Ramos (cell line): ENCODE data around the gene PARD3B.

Experiments
- in situ Hi-C: fragments of 300-500 bp; cut with MboI; formaldehyde crosslinking; loops from one replicate; pipeline ENCODE4 v1.14.3; 2022; ENCODE audit warnings: low sequenced_read_pairs; ENCODE audit not compliant: unreplicated experiment

PARD3B gene

GRCh38 chr2:205352593-205352992 is 807.3 kb downstream of the PARD3B start:
- in situ Hi-C loops: no loop called here

- in situ Hi-C loops: no loop called here
These were observed 812.5 kb downstream of the PARD3B start for GRCh38 chr2:205357732-205358131.

- in situ Hi-C loops: no loop called here
These were observed 813.1 kb downstream of the PARD3B start for GRCh38 chr2:205358351-205358815.

DNA sequence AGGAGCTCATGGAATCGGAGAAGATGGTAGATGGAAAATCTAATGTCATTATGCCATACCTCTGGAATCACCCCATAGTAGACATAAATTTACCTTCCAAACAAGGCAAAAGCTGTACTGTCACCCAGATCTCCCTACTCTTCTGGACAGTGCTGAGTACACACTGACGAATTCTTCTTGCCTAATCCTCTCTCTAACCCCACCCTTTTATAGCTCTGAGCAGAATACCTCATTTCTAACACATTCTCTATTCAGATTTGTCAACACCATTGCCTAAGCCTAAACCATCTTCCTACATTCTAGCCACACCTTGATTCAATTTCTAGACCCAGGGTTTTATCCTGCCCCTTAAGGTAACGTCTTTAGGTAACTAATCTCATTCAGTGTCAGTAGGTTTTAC is 816.0 kb downstream of the PARD3B start:
- in situ Hi-C loops: no loop called here

DNA sequence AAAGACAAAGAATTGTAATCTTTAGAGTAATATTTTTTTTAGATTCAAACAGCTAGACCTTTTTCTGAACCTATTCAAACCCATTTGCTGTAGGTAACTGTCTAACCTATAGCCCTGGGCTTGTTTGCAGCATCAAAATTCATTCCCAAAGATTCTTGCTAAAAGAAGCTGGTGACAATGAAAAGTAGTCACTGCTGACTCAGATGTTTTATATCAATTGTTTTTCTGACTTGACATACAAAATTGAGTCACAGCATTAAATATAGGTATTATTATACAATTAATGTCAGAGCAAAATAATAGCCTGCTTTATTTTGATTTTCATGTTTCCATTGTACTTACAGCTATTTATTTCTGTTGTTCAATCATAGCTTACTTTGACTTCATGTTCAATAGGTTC is 816.7 kb downstream of the PARD3B start:
- in situ Hi-C loops: no loop called here

- in situ Hi-C loops: no loop called here
These were observed 819.0 kb downstream of the PARD3B start for GRCh38 chr2:205364261-205364660.

DNA sequence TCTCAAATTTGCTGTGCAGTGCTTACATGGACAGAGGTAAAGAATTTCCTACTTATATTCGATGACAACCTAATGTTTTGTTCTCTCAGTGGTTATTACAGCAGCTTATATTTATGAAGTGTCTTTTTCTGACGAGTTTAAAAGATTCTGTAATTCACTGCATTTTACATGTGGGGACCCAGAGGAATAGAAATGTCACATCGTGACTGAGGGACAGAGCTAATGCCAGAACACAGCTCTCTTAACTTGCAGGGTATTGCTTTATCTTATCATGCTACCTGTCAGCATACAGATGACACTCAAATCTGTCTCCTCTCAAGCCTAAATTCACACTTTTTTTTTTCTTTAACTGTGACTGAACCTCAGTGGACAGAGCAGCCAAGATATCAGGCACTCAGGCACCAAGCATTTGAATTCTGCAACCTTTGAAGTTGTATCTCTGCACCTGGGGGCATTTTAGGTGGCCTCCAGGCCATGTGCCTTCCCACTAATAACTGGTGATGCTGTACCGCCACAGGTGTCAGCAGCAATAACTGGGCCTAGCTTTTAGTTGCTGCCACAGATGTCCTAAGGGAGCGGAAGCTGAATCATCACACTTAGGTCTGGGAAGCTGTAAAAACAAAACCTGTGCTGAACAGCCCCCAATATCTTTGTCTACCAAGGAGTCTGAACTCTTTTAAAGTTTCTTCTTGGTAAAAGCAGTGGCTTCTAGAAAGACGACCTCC is 821.2 kb downstream of the PARD3B start:
- in situ Hi-C loops: no loop called here

GRCh38 chr2:205367331-205367935 is 822.2 kb downstream of the PARD3B start:
- in situ Hi-C loops: no loop called here

DNA sequence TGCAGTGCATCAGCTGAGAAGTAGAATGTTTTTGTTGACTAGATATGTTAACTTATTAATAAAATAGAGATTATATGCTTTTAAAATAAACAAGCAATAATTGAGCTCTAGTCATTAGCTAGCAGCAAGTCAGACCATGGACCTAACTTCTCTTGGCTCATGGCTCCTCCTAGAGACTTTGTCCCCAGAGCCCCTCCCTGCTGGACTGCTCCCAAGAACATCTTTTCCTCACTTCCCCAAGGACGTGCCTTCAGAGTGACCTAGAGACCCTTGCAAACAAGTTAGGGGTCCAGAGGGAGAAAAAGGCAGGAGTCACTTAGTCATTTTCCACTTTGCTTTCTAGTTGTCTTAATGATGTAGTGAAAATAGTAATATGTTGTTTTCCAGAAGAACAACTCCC is 824.5 kb downstream of the PARD3B start:
- in situ Hi-C loops: no loop called here

DNA sequence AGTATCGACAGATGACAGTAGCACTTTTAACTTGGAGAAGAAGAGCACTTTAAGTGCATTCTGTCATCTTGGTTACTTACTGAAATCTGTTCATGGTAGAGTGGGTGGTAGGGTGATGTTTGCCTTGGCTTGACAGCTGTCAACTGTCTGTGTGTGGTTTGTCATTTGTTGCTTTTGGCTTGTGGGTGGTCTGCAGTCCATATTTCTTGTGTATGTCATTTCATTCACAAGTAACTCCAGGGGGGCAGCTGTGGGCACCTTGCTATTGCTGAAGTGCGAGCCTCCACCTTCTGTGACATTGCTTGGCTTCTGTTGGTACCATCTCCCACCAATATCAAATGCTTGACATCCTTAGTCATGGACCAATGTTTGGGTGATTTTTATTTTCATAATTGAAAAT is 825.5 kb downstream of the PARD3B start:
- in situ Hi-C loops: no loop called here

GRCh38 chr2:205372141-205372540 is 826.9 kb downstream of the PARD3B start:
- in situ Hi-C loops: no loop called here

GRCh38 chr2:205375461-205376448 is 830.5 kb downstream of the PARD3B start:
- in situ Hi-C loops: no loop called here

DNA sequence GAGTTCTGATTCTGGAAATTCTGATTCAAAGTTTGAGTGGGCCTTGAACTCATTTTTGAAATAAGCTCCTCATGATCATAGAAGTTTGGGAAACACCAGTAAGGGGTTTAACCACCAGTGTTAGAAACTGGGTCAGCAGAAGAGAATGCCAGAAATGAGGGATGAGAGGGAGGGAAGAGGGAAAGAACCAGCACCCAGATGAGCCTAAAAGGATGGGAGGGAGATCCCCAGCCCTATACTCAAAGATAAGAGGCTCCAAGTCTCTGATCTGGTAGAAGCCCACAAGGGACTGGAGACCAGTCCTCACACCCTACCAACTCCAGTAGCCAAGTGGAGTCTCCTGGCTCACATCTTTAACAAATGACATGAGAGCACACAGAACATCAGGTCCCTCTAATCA is 832.0 kb downstream of the PARD3B start:
- in situ Hi-C loops: no loop called here

DNA sequence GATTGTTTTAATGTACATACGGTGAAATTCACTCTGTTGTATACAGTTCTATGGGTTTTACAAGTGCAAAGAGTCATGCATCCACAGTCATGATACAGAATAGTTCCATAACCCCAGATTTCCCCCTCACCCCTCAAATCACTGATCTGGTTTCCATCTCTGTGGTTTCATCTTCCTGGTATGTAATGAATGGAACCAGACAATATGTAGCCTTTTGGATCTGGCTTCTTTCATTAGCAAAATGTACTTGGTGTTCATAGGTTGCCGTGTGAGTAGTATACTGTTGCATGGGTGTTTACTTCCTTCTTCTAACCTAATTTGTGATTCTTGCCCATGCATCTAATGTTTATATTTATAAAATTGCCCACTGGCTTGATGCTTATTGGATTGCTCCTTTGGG is 838.3 kb downstream of the PARD3B start:
- in situ Hi-C loops: no loop called here

- in situ Hi-C loops: no loop called here
These were observed 840.8 kb downstream of the PARD3B start for GRCh38 chr2:205386109-205386508.

GRCh38 chr2:205387350-205388055 is 842.2 kb downstream of the PARD3B start:
- in situ Hi-C loops: no loop called here

DNA sequence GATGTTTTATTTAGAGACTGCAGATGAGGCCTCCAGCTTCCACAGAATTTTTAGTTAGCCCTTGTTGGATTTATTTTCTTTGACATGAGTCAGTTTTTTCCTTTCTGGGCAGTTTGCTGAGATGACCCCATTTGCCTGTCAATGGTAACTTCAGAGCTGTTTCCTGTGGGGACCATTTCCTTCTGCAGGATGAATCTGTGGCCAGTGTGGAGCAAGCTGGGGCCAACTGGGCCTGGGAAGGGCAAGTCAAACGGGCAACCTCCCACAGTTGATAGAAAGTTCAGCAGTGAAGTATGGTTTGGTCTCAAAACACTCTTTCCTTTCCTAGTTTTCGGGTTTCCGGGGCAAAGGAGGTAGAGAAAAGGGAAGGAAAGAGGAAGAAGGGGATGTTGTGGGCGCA is 845.6 kb downstream of the PARD3B start:
- in situ Hi-C loops: no loop called here

- in situ Hi-C loops: no loop called here
These were observed 856.2 kb downstream of the PARD3B start for GRCh38 chr2:205401511-205401910.

GRCh38 chr2:205402011-205402410 is 856.7 kb downstream of the PARD3B start:
- in situ Hi-C loops: no loop called here

DNA sequence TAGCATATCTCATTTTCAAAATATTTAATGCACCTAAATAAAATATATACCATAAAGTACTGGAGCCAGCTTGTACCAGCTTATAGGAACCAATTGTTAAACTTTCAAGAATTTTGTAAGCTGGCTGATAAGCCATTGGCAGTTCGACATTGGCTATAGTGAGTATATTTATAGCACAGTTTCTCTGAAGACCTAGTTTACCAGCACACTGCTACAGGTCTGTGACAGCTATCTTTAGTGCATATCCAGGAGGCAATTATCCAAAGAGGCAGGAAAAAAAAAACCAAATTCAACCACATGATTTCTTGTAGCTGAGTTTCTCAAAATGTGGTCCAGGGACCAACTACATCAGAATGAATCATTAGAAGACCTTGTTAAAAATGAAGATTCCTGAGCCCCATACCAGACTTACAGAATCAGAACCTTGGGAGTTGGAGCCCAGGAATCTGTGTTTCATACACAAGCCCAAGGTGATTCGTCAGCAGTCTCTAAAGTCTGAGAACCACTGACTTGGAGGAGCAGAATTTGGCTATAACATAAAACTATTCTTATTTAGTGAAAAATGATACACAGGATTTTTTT is 858.1 kb downstream of the PARD3B start:
- in situ Hi-C loops: no loop called here
